ENCODE results near the gene SMYD4. TPM values are rescaled to one million over a fixed set of nuclear protein-coding genes. Genes with fewer than 3 reads are reported as not detected.
"Not testable (repeated sequence)": the region's sequence is repeated elsewhere in the genome, so short reads cannot be mapped to it uniquely, and the experiment has no call there.

Gene SMYD4
- total and polyA plus RNA-seq, 10 donors, result 3.8 to 28.1 (median 20.5) TPM

GRCh38 chr17:1861391-1862010 is 31.8 kb upstream of the SMYD4 start:
- no peak for TF ChIP-seq POLR2AphosphoS5 (IDR thresholded peaks at IDR 0.05)
- TF ChIP-seq POLR2A (IDR thresholded peaks at IDR 0.05), result no peak
- no peak for TF ChIP-seq CTCF (IDR thresholded peaks at IDR 0.05 in 8 of 11, conservative IDR thresholded peaks at IDR 0.05 in 3 of 11)
- peaks cover 0 to 72% (median 25%) of the 10 kb centered on the region in 6 donors for H3K36me3 ChIP-seq
- no peak overlapping the region for H3K4me3 ChIP-seq
- WGBS, 5 donors, result 91 to 97% (median 94%) methylated on average over 16 of the region's 16 CpGs
- DNase-seq, result no peak
- no peaks in the 10 kb centered on the region for H3K9me3 ChIP-seq
- intact Hi-C loops (cut with DNase I; ENCODE audit: low total_unique reads), result no loop called here
- H3K27me3 ChIP-seq (replicated peaks in 1 of 7), result no peaks in the 10 kb centered on the region
- H3K4me1 ChIP-seq, result peaks cover 0 to 11% (median 0%) of the 10 kb centered on the region in 6 donors
- no peak overlapping the region for H3K27ac ChIP-seq

- H3K27ac ChIP-seq, result no peak overlapping the region
- peaks cover 0 to 11% (median 0%) of the 10 kb centered on the region in 6 donors for H3K4me1 ChIP-seq
- TF ChIP-seq CTCF (IDR thresholded peaks at IDR 0.05 in 8 of 11, conservative IDR thresholded peaks at IDR 0.05 in 3 of 11) (no peak), POLR2AphosphoS5 (IDR thresholded peaks at IDR 0.05) (no peak), POLR2A (IDR thresholded peaks at IDR 0.05) (no peak)
- H3K27me3 ChIP-seq (replicated peaks in 1 of 7), result no peaks in the 10 kb centered on the region
- intact Hi-C loops (cut with DNase I; ENCODE audit: low total_unique reads), result no loop called here
- no peak for DNase-seq
- no peaks in the 10 kb centered on the region for H3K9me3 ChIP-seq
- H3K36me3 ChIP-seq, result peaks cover 0 to 72% (median 26%) of the 10 kb centered on the region in 6 donors
- 89 to 98% (median 92%) methylated on average over 11 of the region's 11 CpGs for WGBS, 5 donors
- H3K4me3 ChIP-seq, result no peak overlapping the region
These were observed 31.3 kb upstream of the SMYD4 start for GRCh38 chr17:1860978-1861377.

GRCh38 chr17:1856462-1856861 is 26.8 kb upstream of the SMYD4 start:
- H3K27me3 ChIP-seq (replicated peaks in 1 of 7); H3K4me3 ChIP-seq; DNase-seq; H3K9me3 ChIP-seq; H3K27ac ChIP-seq; H3K4me1 ChIP-seq; intact Hi-C loops (cut with DNase I; ENCODE audit: low total_unique reads): not testable (repeated sequence)
- 95 to 99% (median 97%) methylated on average over 8 of the region's 8 CpGs for WGBS, 5 donors
- peaks cover 5 to 88% (median 59%) of the 10 kb centered on the region in 6 donors for H3K36me3 ChIP-seq

GRCh38 chr17:1853698-1854097 is 24.0 kb upstream of the SMYD4 start:
- WGBS, 5 donors, result 86 to 95% (median 92%) methylated on average over 3 of the region's 3 CpGs
- H3K4me3 ChIP-seq, result no peak overlapping the region
- H3K36me3 ChIP-seq, result peaks cover 5 to 88% (median 52%) of the 10 kb centered on the region in 6 donors
- intact Hi-C loops (cut with DNase I; ENCODE audit: low total_unique reads), result no loop called here
- H3K9me3 ChIP-seq, result no peaks in the 10 kb centered on the region
- no peaks in the 10 kb centered on the region for H3K27me3 ChIP-seq (replicated peaks in 1 of 7)
- peaks cover 0 to 9% (median 3%) of the 10 kb centered on the region in 6 donors for H3K4me1 ChIP-seq
- DNase-seq, result no peak
- no peak overlapping the region for H3K27ac ChIP-seq
- TF ChIP-seq POLR2AphosphoS5 (IDR thresholded peaks at IDR 0.05), result no peak
- TF ChIP-seq CTCF (IDR thresholded peaks at IDR 0.05 in 8 of 11, conservative IDR thresholded peaks at IDR 0.05 in 3 of 11), result no peak
- no peak for TF ChIP-seq POLR2A (IDR thresholded peaks at IDR 0.05)

All from spleen (tissue), 11 donors.